Neural progenitor cell (in vitro differentiated cells): ENCODE results near the gene LOC101059915.

Source experiments
- EZH2 ChIP-seq: fragments of 200-600 bp; sonication (generic); IDR thresholded peaks from 2 replicates; pipeline ENCODE4 v1.6.1; 2017; ENCODE audit warnings: antibody characterized with exemption, mild to moderate bottlenecking, moderate library complexity
- EZH2phosphoT487 ChIP-seq: fragments of 200-600 bp; sonication (generic); IDR thresholded peaks from 2 replicates; pipeline ENCODE4 v1.6.1; 2017; ENCODE audit warnings: antibody characterized with exemption
- TF ChIP-seq, protein P1 (sequence below): fragments of 200-600 bp; sonication (generic); IDR thresholded peaks from 2 replicates; pipeline ENCODE4 v1.5.1; 2017; ENCODE audit warnings: antibody characterized with exemption, mild to moderate bottlenecking

DNA sequence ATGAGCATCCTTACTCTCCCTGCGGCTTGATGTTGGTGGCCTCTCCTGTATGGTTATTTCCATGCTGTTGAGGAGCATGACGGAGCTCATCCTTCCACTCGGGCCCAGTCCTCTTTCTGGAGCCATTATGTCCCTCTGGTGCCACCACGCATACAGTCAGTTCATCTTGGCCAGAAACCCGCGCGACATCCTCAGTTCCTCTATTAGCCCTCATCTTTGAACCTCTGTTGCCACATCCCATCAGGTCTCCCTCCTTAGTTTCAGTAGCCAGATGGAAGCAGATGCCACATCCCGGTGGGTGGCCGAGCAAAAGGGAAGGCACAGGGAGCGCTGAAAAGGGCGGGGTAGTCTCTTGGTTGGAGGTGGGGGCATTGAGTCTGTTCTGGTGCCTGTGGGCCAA is 4.6 kb downstream of the LOC101059915 start:
- TF ChIP-seq, protein P1, sequence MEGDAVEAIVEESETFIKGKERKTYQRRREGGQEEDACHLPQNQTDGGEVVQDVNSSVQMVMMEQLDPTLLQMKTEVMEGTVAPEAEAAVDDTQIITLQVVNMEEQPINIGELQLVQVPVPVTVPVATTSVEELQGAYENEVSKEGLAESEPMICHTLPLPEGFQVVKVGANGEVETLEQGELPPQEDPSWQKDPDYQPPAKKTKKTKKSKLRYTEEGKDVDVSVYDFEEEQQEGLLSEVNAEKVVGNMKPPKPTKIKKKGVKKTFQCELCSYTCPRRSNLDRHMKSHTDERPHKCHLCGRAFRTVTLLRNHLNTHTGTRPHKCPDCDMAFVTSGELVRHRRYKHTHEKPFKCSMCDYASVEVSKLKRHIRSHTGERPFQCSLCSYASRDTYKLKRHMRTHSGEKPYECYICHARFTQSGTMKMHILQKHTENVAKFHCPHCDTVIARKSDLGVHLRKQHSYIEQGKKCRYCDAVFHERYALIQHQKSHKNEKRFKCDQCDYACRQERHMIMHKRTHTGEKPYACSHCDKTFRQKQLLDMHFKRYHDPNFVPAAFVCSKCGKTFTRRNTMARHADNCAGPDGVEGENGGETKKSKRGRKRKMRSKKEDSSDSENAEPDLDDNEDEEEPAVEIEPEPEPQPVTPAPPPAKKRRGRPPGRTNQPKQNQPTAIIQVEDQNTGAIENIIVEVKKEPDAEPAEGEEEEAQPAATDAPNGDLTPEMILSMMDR: no peak
- TF ChIP-seq EZH2 (no peak), EZH2phosphoT487 (no peak)
